ENCODE results near the gene PSMD8. TPM values are rescaled to one million over a fixed set of nuclear protein-coding genes. Genes with fewer than 3 reads are reported as not detected.

Gene PSMD8
- total RNA-seq, 2 donors from 2014 or later, result 403 to 603 TPM

GRCh38 chr19:38383743-38384142 is 9.4 kb downstream of the PSMD8 start:
- DNase-seq (ENCODE audit: low spot score), result no peak
- no peaks in the 10 kb centered on the region for H3K9me3 ChIP-seq
- no peaks in the 10 kb centered on the region for H3K27me3 ChIP-seq
- H3K27ac ChIP-seq, result no peak overlapping the region
- peaks cover 68% of the 10 kb centered on the region for H3K36me3 ChIP-seq
- peaks cover 0 to 31% of the 10 kb centered on the region in 2 donors for H3K4me1 ChIP-seq
- TF ChIP-seq CTCF (IDR thresholded peaks at IDR 0.05), result no peak
- H3K4me3 ChIP-seq, result no peak overlapping the region

- no peak for TF ChIP-seq CTCF (IDR thresholded peaks at IDR 0.05)
- Histone ChIP-seq H3K4me3 (no peak overlapping the region), H3K27ac (no peak overlapping the region), H3K36me3 (peaks cover 62% of the 10 kb centered on the region), H3K9me3 (no peaks in the 10 kb centered on the region), H3K4me1 (peaks cover 0 to 37% of the 10 kb centered on the region in 2 donors), H3K27me3 (no peaks in the 10 kb centered on the region)
- DNase-seq (ENCODE audit: low spot score), result no peak
Observed at GRCh38 chr19:38384209-38385027, 10.0 kb downstream of the PSMD8 start.

- no peak for TF ChIP-seq CTCF (IDR thresholded peaks at IDR 0.05)
- no peak for DNase-seq (ENCODE audit: low spot score)
- Histone ChIP-seq H3K4me3 (no peak overlapping the region), H3K27ac (no peak overlapping the region), H3K9me3 (no peaks in the 10 kb centered on the region), H3K36me3 (peaks cover 53% of the 10 kb centered on the region), H3K27me3 (no peaks in the 10 kb centered on the region), H3K4me1 (peaks cover 0 to 46% of the 10 kb centered on the region in 2 donors)
Observed at GRCh38 chr19:38385057-38385803, 10.9 kb downstream of the PSMD8 start.

- Histone ChIP-seq H3K4me1 (peaks cover 0 to 46% of the 10 kb centered on the region in 2 donors), H3K9me3 (no peaks in the 10 kb centered on the region), H3K4me3 (no peak overlapping the region), H3K27me3 (no peaks in the 10 kb centered on the region), H3K27ac (no peak overlapping the region), H3K36me3 (peaks cover 47% of the 10 kb centered on the region)
- no peak for DNase-seq (ENCODE audit: low spot score)
- TF ChIP-seq CTCF (IDR thresholded peaks at IDR 0.05), result no peak
Observed at GRCh38 chr19:38385804-38386257, 11.5 kb downstream of the PSMD8 start.

GRCh38 chr19:38386300-38386970 is 12.1 kb downstream of the PSMD8 start:
- Histone ChIP-seq H3K36me3 (peaks cover 41% of the 10 kb centered on the region), H3K27me3 (no peaks in the 10 kb centered on the region), H3K4me1 (peaks cover 0 to 46% of the 10 kb centered on the region in 2 donors), H3K4me3 (peak overlapping the region in 1 of 2 donors; percentile 57), H3K27ac (no peak overlapping the region), H3K9me3 (no peaks in the 10 kb centered on the region)
- DNase-seq (ENCODE audit: low spot score), result no peak
- TF ChIP-seq CTCF (IDR thresholded peaks at IDR 0.05), result no peak

Data from right atrium auricular region (tissue), 2 donors.